Transverse colon (tissue), 4 donors: ENCODE measurements around the gene SLC51A. TPM values are rescaled to one million over a fixed set of nuclear protein-coding genes. Genes with fewer than 3 reads are reported as not detected.

ENCODE experiments used
- DNase-seq: peaks from one replicate; pipeline ENCODE4 v3.0.0-alpha.2; 2019
- H3K27ac ChIP-seq, 4 donors: fragments of 200-600 bp; sonication (generic); 2 replicates each; pipeline ENCODE4 v1.5.1; 2016 to 2018; ENCODE audit warnings: inconsistent platforms in 4 of 4
- H3K27me3 ChIP-seq: fragments of 200-600 bp; sonication (generic); 2 replicates; pipeline ENCODE4 v1.5.1; 2017; ENCODE audit warnings: inconsistent platforms
- H3K36me3 ChIP-seq, 4 donors: fragments of 200-600 bp; sonication (generic); 2 replicates each; pipeline ENCODE4 v1.5.1; 2017 to 2019; ENCODE audit warnings: inconsistent platforms in 4 of 4
- H3K4me1 ChIP-seq, 4 donors: fragments of 200-600 bp; sonication (generic); 2 replicates each; pipeline ENCODE4 v1.5.1; 2017 to 2020; ENCODE audit warnings: inconsistent platforms in 4 of 4
- H3K4me3 ChIP-seq, 4 donors: fragments of 200-600 bp; sonication (generic); 1 replicate in 1 of 4; 2 replicates in 3 of 4; pipeline versions ENCODE4 v1.5.1 to v1.6.1; 2017 to 2019; ENCODE audit warnings: inconsistent platforms in 4 of 4
- H3K9me3 ChIP-seq, 2 donors: fragments of 200-600 bp; sonication (generic); 2 replicates each; pipeline ENCODE4 v1.5.1; 2017 to 2019; ENCODE audit warnings: inconsistent platforms in 2 of 2
- CTCF ChIP-seq, 5 experiments: fragments of 200-600 bp in 3 of 5; fragments of 450-650 bp in 2 of 5; sonication (generic) in 3 of 5; IDR thresholded peaks; 1 replicate in 2 of 5; 2 replicates in 3 of 5; pipeline ENCODE4 v1.5.1; 2016 to 2017; ENCODE audit warnings: antibody characterized with exemption in 5 of 5, inconsistent platforms in 3 of 5, mild to moderate bottlenecking in 2 of 5, moderate library complexity in 1 of 5
- EP300 ChIP-seq: sonication (generic); formaldehyde crosslinking; IDR thresholded peaks from one replicate; pipeline ENCODE4 v1.6.1; 2017; ENCODE audit warnings: antibody characterized with exemption, low read depth
- POLR2A ChIP-seq: fragments of 450-650 bp; IDR thresholded peaks from one replicate; pipeline ENCODE4 v1.6.1; 2016; ENCODE audit warnings: antibody characterized with exemption, mild to moderate bottlenecking, moderate library complexity
- POLR2AphosphoS5 ChIP-seq, 3 donors: sonication (generic); formaldehyde crosslinking; IDR thresholded peaks; one replicate each; pipeline ENCODE4 v1.6.1; 2016; ENCODE audit warnings: antibody characterized with exemption in 3 of 3
- WGBS, 2 donors: methylation state at CpG; one replicate each; pipeline ENCODE4 v1.1.5; 2018; ENCODE audit warnings: low coverage in 1 of 2; 5-methylcytosine and 5-hydroxymethylcytosine counted together
- in situ Hi-C, 4 donors: fragments of 200-750 bp; cut with MboI; loops; one replicate each; pipeline versions ENCODE4 v1.15.0 to v1.15.1; 2017; ENCODE audit warnings: low sequenced_read_pairs in 3 of 4, low pct_ligation_motif_present in 1 of 4, low pct_unique_long_range_greater_than_20kb in 1 of 4
- intact Hi-C: fragments of 100-400 bp; cut with DNase I; formaldehyde crosslinking; loops from one replicate; pipeline ENCODE4 v1.15.1; 2023; ENCODE audit warnings: low total_unique reads
- total RNA-seq, 4 donors: library from RNA; depleted of rRNA; stranded (reverse); fragments of >200 nt; gene quantifications; one replicate each; pipeline ENCODE4 v1.1.0, GENCODE V29; 2016

SLC51A gene
- total RNA-seq, 4 donors from 2014 or later = 7.2 to 123 (median 40.5) TPM

GRCh38 chr3:196210673-196211556 lies 5.4 kb upstream of the SLC51A start, which contains the start of gene ZDHHC19:
Gene ZDHHC19 (minus strand): TSS chr3:196211400. CDS start chr3:196211315, 85 bp downstream.
- DNase-seq = no peak
- H3K36me3 ChIP-seq = no peaks in the 10 kb centered on the region
- no peak within 1 kb of the TSS for H3K4me3 ChIP-seq
- in situ Hi-C loops = loop anchor here in 1 of 4 donors (25.0 kb wide), 1 partner anchor 474 kb away; no protein-coding TSS in a partner anchor
- H3K27me3 ChIP-seq = no peaks in the 10 kb centered on the region
- intact Hi-C loops = no loop called here
- no peak within 1 kb of the TSS for H3K27ac ChIP-seq
- TF ChIP-seq EP300 (no peak), POLR2A (no peak), CTCF (IDR thresholded peaks at IDR 0.05) (no peak), POLR2AphosphoS5 (IDR thresholded peaks at IDR 0.05) (no peak)
- H3K9me3 ChIP-seq = no peaks in the 10 kb centered on the region
- 60 to 74% methylated on average over 10 to 23 of the region's 23 CpGs for WGBS, 2 donors
- peaks cover 0 to 12% (median 10%) of the 10 kb centered on the region in 4 donors for H3K4me1 ChIP-seq

GRCh38 chr3:196214783-196215441 lies 1.4 kb upstream of the SLC51A start:
- Histone ChIP-seq H3K27ac (peak overlapping the region in 3 of 4 donors; percentile 2 to 33 (median 15)), H3K36me3 (no peaks in the 10 kb centered on the region), H3K27me3 (no peaks in the 10 kb centered on the region), H3K9me3 (no peaks in the 10 kb centered on the region), H3K4me3 (no peak overlapping the region), H3K4me1 (peaks cover 0 to 27% (median 25%) of the 10 kb centered on the region in 4 donors)
- WGBS, 2 donors = 84% methylated on average over 16 of the region's 16 CpGs; no CpG with 5 or more reads in 1 of the 2 donors
- intact Hi-C loops (no loop called here), in situ Hi-C loops (loop anchor here in 1 of 4 donors (25.0 kb wide), 1 partner anchor 478 kb away; no protein-coding TSS in a partner anchor)
- TF ChIP-seq CTCF (IDR thresholded peaks at IDR 0.05) (no peak), EP300 (no peak), POLR2A (no peak), POLR2AphosphoS5 (IDR thresholded peaks at IDR 0.05) (no peak)
- peak; percentile 57 for DNase-seq

- no peak overlapping the region for H3K4me3 ChIP-seq
- H3K27ac ChIP-seq = peak overlapping the region in 2 of 4 donors; percentile 2 to 17
- no peak for TF ChIP-seq POLR2AphosphoS5 (IDR thresholded peaks at IDR 0.05)
- TF ChIP-seq EP300 = no peak
- TF ChIP-seq CTCF (IDR thresholded peaks at IDR 0.05) = no peak
- TF ChIP-seq POLR2A = no peak
- 83 to 88% methylated on average over 3 to 10 of the region's 10 CpGs for WGBS, 2 donors
- in situ Hi-C loops (loop anchor here in 1 of 4 donors (25.0 kb wide), 1 partner anchor 478 kb away; no protein-coding TSS in a partner anchor), intact Hi-C loops (no loop called here)
- H3K27me3 ChIP-seq = no peaks in the 10 kb centered on the region
- H3K4me1 ChIP-seq = peaks cover 0 to 30% (median 25%) of the 10 kb centered on the region in 4 donors
- no peaks in the 10 kb centered on the region for H3K9me3 ChIP-seq
- no peaks in the 10 kb centered on the region for H3K36me3 ChIP-seq
- no peak for DNase-seq
Observed at GRCh38 chr3:196215493-196216020, 777 bp upstream of the SLC51A start.
